Stimulated activated CD4-positive, alpha-beta T cell treated with anti-CD3 and anti-CD28 coated beads, Interleukin-12 subunit alpha, Interleukin-12 subunit beta, amount 100 ng/mL, for 24 hours (primary cell): ENCODE data around the gene SH3PXD2A.
A peak's percentile ranks its signal among the peaks of the same experiment; 100 is the strongest.

ENCODE experiments used
- DNase-seq, 2 experiments: peaks; one replicate each; pipeline ENCODE4 v3.0.0-alpha.2; 2020; ENCODE audit warnings: low read depth in 2 of 2

Gene SH3PXD2A

DNA sequence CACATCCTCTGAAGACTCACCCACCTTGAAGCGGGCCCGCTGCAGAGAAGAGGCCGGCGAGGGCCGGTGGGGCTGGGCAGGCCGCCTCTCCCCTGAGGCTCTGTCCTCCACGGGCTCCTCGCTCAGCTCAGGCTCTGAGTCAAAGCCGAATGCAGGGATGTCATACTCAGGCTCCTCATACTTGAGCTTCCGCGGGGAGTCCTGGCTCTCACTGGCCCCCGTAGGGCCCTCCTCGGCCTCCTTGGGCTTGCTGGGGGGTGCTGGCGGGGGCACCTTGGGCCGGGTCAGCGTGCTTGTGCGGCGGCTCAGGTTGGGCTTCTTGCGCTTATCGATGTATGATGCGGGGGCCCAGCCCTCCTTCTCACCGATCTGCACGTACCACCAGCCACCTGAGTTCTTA, 252.0 kb downstream of the SH3PXD2A start:
- DNase-seq: no peak

DNA sequence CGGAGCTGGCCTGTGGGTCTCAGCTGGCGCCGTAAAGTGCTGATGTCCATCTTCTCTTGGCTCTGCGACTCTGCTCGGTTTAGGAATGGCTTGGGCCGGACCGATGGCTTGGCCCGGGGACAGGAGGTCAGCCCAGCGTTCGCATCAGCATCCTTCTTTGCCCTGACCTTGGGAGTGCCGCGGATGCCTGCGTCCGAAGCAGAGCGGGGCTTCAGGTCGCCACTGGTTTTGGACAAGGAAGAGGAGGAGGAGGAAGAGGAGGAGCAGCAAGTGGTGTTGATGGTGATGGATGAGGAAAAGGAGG, 252.6 kb downstream of the SH3PXD2A start:
- no peak for DNase-seq

DNA sequence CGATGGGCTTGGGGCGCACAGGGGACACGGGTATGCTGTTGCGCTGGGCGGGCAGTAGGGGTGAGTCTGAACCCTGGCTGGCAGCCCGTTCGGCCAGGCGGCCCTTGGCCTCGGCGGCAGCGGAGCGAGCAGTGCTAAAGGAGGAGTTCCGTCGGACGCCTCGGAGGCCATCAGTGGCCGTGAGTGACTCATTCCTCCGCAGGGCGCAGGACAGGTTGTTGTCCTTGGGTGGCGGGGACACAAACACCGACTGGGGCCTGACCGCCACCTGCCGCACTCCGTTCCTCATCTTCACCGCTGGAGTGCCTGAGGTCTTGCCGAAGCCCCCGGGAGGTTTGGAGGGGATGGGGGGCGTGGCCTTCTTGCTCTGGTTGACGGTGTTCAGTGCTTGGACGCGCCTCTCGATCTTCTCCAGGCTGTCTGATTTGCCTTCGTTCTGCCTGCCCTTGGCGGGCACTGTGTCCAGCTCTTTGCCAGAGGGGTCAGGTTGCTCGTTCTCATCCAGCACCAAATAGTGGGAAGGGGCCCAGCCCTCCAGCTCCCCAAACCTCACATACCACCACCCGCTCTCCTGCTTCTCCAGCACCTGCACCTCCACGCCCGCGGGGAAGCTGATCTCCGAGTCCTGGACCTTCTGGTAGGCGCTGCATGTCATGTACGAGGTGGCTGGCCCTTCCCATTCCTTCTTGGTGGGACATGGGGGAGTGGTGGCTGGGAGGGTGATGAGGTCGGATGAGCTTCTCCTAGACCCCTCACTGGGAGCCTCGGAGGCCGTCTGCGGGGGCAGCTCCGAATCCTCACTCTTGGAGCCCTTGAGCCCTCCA, 253.1 kb downstream of the SH3PXD2A start:
- no peak for DNase-seq

DNA sequence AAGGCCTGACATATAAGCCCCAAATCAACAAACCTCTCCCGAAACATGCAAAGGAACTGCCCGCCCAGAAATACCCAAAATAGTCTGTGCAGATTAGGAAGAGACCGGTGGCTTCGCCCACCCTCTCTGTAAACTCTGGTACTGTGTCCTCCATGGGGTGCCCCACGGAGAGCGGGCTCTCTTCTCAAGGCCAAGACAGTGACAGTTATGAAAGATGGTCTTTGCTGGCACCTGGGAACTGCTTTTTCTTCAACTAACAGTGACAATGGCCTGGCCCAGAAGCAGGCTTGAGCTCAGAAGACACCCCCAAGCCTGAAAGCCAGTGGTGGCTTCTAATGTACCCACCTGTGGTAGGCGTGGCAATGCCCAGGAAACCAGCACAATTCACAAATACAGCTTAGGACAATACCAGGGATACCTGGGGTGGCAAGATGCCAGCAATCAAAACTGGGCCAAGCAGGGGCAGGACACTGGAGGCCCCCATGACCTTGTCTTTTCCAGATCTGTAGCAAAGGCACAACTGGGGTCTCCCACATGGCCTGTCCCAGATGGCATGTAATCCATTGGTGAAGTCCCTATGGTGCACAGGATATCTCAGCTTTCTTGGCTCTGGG, 254.3 kb downstream of the SH3PXD2A start:
- no peak for DNase-seq

DNA sequence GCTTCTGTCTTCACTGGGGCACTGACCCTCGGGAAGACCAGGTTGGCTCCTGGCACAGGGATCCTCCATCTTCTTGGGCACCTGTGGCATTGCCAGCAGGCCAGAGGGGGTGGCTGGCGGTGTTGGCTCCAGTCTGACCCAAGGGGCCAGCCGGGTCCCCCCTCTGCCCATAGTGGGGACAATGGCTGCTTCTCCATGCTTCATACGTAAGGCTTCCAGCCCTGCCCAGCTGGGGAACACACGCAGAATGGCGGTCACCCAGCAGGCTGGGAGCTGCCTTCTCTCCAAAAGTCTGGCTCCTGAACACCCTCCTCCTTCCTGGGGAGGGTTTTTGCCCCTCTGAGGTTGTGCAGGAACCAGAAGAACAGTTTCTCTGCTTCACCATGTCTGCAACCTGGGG, 255.1 kb downstream of the SH3PXD2A start:
- DNase-seq: no peak

DNA sequence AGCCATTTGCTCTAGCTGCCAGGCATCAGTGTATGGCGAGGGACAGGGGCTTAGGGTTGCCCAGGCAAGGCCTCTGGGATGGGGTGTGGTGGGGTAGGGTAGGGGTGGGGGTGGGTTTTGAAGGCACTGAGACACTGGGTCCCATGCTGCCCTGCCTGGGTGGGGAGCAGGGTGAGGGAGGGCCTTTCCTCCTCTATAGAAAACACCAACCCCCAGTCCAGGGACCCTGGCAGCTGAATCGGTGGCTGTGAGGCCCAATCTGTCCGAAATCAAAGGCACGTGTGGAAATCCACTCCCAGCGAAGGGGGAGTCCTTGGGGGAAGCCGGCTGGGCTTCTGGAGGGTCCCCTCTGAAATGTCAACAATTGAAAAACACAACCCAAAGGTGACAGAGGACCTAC, 255.5 kb downstream of the SH3PXD2A start:
- DNase-seq: no peak

DNA sequence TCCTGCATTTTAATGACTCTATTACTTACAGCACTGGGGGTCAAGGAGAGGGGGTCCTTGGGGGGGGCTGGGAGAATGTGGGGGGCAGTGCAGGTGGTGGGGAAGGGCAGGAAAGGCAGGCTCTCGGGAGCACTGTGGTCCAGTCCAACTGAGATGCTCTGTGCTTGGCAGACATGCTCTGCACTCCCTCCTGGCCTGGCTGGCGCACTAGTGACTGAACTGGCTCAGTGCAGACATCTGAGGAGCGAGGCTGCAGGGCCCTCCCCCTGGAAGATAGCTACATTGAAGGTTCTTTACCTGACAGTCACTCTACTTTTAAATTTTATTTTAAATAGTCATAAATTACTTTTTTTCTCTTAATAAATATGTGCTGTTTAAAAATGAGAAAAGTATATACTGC, 256.2 kb downstream of the SH3PXD2A start:
- no peak for DNase-seq

DNA sequence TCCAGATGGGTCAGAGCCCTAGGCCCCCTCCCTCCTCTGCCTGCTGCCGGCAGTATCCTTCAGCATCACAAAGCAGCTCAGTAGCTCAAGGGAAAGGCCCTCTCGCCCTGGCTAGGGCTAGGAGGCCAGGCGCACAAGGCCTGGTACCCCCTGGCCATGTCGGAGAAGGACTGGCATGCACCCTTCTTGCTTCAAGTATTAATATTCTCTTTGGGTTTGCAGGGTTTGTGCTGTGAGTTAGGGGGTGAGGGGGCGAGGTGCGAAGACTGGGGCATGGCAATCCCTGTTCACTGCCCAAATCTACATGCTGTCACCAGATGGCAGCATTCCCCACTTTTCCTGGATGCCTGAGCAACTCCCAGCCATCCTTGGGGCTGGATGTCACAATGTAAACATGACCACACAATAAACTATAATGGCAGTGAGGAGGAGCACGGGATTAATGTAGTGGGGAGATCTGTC, 256.7 kb downstream of the SH3PXD2A start:
- DNase-seq: no peak

DNA sequence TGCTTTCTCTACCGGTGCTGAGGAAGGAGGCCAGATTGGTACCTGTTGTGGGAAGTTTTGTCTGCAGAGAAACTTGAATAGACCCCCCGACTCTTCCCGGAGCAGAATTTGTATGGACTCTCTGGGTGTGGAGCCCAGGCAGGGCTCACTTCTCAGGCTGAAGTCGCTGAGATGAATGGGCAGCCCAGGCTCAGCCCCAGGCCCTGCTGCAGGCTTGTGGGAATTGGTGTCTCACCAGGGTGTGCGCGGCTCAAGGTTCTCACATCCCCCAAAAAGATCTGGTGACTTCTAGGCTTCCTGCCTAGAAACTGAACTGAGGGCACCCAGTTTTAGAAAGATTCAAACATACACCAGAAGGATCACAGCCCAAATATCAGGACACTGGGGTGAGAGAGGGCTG, 258.4 kb downstream of the SH3PXD2A start:
- DNase-seq: no peak

DNA sequence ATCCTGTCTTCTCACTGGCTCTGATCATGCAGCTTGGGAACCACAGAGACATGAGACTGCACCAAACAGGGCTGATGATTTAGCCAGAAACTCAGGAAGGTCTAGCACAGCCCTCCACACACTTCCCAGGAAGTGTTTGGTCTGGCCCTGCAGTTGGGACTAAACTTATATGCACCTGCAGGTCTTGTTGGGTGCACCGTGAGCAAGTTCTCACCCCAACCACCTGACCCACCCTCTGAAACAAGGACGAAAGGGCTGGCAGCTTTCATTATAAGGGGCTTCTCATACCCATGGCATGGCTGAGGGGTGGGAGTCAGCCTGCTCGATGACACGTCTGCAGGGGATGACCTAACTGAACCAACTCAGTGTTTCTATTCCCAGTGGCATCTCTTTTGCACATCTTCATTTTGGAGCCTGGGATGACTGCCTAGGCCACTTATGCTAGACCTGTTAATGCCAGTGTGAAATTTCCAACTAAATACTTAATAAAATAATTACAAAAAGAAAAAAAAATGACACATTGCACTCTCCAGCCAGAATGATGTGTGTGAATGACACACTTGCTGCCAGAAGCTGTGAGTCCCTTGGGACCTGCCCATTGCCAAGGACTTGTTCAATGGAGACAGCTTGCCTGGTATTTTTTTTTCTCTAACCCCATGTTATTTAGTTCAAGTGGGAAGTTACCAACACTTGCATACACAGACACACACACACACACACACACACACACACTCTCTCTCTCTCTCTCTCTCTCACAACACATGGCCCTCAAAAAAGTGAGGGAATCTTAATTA, 259.2 kb downstream of the SH3PXD2A start:
- DNase-seq: no peak

DNA sequence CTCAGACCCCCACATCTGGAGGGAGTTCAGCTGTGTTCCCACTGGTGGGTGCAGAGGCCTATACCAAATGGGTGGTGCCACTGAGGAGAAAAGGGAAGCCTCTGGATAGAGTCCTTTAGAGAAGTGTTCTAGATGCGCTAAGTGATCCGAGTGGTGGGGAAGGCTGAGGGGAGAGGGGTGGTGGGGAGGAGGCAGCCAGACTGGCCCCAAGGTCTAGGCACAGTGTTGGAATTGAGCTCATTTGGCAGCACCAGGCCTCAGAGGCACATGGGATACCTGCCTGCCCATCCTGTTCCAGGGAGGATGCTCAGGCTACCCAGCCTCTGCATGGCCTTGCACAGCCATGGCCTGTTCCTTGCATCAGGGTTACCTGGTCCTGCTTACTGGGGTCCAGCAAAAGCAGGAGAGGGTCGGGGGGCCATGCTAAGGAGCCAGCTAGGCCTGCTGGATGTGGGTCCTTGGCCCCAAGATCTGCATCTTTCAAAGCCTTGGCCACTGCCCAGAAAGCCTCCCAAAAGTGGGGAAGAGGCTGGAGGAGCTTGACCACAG, 262.3 kb downstream of the SH3PXD2A start:
- DNase-seq: no peak

DNA sequence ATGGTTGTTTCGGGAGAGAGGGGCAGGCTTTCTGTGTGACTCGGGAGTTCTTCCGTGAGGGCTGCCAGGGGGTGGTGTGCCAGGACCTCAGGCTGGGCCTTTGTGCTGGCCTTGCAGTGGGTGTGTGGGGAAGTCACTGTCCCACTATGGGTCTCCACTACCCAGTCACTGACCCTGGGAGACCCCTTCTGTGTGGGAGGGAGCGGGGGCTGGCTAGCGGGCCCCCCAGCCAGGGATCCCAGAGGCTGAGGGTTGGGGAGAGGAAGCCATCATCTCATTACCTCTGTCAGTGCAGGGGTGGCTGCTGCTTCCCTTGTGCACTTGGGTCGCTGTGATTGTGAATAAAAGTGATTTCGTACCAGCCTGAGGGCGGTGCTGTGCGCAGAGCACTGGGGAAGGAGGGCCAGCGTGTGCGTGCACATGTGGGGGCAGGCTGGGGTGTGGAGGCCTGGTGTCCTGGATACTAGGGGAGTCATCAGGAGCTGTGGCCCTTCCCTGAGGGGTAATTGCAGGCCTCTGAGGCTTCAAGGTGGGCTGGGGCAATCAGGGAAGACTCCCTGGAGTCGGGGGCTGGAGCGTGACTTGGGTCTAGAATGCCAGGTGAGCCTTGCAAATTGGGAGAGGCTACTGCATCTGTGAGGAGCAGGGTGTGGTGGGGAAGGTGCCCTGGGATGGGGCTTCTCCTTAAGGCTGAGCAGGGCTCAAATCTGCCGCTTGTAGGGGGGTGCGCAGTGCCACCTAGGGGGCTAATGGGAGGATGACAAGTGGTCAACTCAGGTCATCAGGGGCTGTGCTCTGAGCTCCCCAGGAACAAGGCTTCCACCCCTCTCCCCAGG, 263.0 kb downstream of the SH3PXD2A start:
- DNase-seq: peak in 1 of 2 experiments; percentile 23

DNA sequence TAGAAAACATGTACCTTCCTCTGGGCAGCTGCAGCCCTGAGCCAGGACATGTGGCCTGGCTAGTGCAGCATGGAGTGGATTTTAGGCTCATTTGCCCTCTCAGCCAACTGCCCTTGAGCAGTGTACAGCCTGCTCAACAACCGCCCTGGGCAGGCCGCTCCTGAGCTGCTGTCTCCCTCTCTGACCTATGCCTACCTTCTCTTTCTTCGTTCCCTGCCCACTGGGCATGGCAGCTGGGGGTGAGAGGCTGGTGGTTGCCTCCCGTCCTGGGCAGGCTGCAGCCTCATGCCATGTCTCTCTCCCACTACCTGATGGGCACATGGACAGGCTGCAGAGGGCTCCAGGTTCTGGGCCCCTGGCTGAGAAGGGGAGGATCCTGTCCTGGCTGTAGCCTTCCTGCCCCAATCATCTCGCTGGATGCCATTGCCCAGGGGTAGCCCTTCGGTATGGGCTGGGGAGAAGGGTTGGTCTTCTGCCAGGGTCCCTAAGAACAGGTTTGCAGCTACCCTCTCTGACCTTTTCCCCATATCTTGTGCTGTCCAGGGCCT, 264.6 kb downstream of the SH3PXD2A start:
- DNase-seq: no peak

DNA sequence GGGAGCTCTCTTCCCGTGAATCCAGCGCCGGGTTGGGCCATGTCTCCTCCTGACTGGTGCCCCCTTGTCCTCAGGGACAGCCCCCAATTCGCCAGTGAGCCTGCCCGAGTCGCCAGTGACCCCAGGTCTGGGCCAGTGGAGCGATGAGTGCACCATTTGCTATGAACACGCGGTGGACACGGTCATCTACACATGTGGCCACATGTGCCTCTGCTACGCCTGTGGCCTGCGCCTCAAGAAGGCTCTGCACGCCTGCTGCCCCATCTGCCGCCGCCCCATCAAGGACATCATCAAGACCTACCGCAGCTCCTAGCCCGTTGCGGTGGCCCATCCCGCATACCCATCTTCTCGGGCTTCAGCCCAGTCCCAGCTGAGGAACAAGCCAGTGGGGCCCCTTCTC, 265.3 kb downstream of the SH3PXD2A start:
- DNase-seq: no peak

DNA sequence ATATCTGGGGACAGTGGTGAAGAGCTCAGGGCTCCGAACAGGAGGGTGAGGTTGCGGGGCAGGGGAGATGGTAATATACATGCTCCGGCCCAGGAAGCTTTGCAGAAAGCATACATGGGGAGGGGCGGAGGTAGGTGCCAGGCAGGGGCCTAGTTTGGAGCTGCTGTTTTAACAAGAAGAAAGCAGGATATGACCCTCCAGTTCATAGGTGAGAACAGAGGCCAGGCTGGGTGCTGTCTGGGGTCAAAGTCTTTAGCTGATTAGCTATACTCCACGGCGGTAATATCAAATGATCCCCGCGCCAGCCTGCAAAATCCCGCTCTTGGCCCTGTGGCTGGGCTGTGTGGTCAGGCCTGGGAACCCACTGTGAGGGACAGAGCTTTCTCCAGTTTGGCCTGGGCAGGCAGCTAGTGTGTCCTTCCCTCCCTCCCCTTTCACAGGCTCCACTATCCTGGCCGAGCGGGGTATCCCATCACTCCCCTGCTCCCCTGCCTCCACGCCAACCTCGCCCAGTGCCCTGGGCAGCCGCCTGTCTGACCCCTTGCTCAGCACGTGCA, 266.2 kb downstream of the SH3PXD2A start:
- no peak for DNase-seq

DNA sequence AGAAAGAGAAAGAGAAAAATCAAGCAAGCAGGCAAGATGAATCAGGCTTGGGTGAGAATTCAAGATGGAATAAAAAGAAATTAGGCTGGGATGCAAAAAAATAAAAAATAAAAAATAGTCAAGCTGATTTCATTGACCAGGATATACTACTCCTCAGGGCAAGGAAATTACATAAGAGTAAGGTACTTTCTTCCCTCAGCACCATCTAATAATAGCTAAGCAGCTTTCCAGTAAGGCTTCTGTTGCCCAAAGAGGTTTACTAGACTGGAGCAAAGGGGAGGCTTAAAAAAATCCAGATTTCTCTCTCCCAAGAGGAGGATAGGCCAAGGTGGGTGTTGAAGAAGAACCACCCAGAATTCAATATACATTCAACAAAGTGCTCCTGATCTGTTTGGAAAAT, 268.3 kb downstream of the SH3PXD2A start:
- DNase-seq: no peak

DNA sequence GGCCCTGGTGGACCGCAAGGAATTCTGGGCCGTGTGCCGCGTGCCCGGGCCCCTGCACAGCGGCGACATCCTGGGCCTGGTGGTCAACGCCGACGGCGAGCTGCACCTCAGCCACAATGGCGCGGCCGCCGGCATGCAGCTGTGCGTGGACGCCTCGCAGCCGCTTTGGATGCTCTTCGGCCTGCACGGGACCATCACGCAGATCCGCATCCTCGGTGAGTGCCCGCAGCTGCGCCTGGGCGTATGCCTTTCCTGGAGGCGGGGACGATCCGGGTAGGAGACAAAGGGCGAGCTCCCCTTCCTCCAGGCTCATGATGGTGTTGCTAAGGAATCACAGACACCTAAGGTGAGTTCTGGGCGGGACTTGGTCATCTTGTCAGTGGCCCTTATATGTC, 270.4 kb downstream of the SH3PXD2A start:
- DNase-seq: no peak

DNA sequence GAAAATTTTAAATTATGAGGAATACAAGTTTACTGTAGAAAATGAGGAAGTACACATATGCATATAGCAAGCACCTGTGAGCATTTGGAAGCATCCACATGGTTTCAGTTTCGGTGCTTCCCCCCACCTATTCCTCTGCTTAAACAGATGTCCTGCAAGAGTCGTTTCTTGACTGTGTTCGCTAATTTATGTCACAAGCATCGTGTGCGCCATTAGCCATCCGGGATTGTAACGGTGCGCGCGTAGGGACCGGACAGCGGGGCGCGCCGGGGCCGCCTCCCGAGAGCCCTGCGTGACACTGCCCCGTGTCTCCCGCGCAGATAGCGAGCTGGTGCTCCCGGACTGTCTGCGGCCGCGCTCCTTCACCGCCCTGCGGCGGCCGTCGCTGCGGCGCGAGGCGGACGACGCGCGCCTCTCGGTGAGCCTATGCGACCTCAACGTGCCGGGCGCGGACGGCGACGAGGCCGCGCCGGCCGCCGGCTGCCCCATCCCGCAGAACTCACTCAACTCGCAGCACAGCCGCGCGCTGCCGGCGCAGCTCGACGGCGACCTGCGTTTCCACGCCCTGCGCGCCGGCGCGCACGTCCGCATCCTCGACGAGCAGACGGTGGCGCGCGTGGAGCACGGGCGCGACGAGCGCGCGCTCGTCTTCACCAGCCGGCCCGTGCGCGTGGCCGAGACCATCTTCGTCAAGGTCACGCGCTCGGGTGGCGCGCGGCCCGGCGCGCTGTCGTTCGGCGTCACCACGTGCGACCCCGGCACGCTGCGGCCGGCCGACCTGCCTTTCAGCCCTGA, 271.0 kb downstream of the SH3PXD2A start:
- peak in 1 of 2 experiments; percentile 39 for DNase-seq

DNA sequence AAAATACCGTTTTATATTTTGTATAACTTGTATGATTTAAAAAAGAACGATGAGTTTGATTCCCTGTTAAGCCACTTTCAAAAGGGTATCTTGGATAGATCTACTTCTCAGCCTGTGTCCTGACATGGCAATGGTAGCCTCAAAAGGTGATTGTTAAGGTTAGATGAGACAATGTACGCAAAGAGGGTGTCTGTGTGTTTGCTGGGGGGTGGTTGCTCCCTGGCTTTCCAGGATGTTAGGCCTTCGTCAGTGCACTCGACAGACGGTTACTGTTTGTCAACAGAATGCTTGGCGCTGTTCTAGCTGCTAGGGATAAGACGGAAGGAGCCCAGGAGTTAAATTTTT, 271.5 kb downstream of the SH3PXD2A start:
- no peak for DNase-seq
